Measurements from ENCODE around the gene PLXNA1. TPM values are rescaled to one million over a fixed set of nuclear protein-coding genes. Genes with fewer than 3 reads are reported as not detected.
A peak's percentile ranks its signal among the peaks of the same experiment; 100 is the strongest.

The PLXNA1 gene
- total RNA-seq, 1 donor from 2014 or later: 98.2 TPM

DNA sequence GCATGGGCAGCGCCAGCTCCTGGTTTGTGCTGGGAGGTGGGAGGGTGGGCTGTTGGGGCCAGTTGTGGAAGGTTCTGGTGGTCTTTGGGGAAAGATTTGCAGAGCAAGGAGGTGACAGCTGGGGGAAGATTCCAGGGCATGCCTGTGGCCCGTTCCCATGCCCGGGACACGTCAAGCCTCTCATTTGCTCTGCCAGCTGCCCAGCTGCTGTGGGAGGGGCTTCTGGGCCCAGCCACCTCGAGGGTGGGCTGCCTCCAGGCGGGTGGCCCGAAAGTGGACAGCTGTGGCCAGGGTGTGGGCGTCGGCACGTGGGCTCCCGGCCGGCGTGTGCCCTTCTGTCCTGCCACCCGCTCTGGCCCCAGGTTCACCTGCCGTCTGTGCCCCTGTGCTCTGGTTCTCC lies 17.2 kb downstream of the PLXNA1 start:
- H3K27me3 Mint-ChIP-seq (ENCODE audit: low read depth): no peaks in the 10 kb centered on the region
- peaks cover 46% of the 10 kb centered on the region for H3K4me1 Mint-ChIP-seq (ENCODE audit: low read depth)
- H3K9me3 Mint-ChIP-seq (ENCODE audit: low read depth): no peaks in the 10 kb centered on the region
- H3K27ac Mint-ChIP-seq (ENCODE audit: unreplicated experiment): peak overlapping the region; percentile 27
- no peak overlapping the region for H3K4me3 Mint-ChIP-seq (ENCODE audit: unreplicated experiment)
- TF ChIP-seq, protein P1, sequence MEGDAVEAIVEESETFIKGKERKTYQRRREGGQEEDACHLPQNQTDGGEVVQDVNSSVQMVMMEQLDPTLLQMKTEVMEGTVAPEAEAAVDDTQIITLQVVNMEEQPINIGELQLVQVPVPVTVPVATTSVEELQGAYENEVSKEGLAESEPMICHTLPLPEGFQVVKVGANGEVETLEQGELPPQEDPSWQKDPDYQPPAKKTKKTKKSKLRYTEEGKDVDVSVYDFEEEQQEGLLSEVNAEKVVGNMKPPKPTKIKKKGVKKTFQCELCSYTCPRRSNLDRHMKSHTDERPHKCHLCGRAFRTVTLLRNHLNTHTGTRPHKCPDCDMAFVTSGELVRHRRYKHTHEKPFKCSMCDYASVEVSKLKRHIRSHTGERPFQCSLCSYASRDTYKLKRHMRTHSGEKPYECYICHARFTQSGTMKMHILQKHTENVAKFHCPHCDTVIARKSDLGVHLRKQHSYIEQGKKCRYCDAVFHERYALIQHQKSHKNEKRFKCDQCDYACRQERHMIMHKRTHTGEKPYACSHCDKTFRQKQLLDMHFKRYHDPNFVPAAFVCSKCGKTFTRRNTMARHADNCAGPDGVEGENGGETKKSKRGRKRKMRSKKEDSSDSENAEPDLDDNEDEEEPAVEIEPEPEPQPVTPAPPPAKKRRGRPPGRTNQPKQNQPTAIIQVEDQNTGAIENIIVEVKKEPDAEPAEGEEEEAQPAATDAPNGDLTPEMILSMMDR (IDR thresholded peaks at IDR 0.05): no peak
- peaks cover 2% of the 10 kb centered on the region for H3K36me3 Mint-ChIP-seq (ENCODE audit: low read depth)
- DNase-seq (ENCODE audit: low spot score): no peak

DNA sequence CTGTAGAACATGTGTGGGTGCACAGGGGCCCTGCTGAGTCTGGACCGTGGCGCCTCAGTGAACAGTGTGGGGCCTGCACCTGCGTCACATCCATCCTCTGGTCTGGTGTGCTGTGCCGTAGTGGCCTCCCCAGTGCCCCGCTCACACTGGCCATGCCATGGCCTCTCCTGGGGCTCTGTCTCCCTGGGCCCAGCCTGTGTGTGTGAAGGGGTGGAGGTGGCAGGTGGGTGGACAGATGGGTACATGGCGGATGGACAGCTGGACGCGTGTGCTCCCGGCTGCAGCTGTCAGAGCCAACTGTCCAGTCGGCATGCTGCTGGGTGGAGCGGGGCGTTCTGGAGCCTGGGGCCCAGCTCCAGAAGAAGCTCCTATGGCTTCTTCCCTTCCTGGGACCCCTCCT lies 17.8 kb downstream of the PLXNA1 start:
- no peak for DNase-seq (ENCODE audit: low spot score)
- H3K4me1 Mint-ChIP-seq (ENCODE audit: low read depth): peaks cover 46% of the 10 kb centered on the region
- H3K27ac Mint-ChIP-seq (ENCODE audit: unreplicated experiment): peak overlapping the region; percentile 98
- H3K36me3 Mint-ChIP-seq (ENCODE audit: low read depth): peaks cover 2% of the 10 kb centered on the region
- H3K4me3 Mint-ChIP-seq (ENCODE audit: unreplicated experiment): no peak overlapping the region
- H3K9me3 Mint-ChIP-seq (ENCODE audit: low read depth): no peaks in the 10 kb centered on the region
- no peaks in the 10 kb centered on the region for H3K27me3 Mint-ChIP-seq (ENCODE audit: low read depth)
- TF ChIP-seq, protein P1 (IDR thresholded peaks at IDR 0.05): no peak

- Mint-ChIP-seq H3K36me3 (ENCODE audit: low read depth) (peaks cover 2% of the 10 kb centered on the region), H3K27me3 (ENCODE audit: low read depth) (no peaks in the 10 kb centered on the region), H3K4me3 (ENCODE audit: unreplicated experiment) (peak overlapping the region; percentile 65), H3K4me1 (ENCODE audit: low read depth) (peaks cover 43% of the 10 kb centered on the region), H3K27ac (ENCODE audit: unreplicated experiment) (peak overlapping the region; percentile 98), H3K9me3 (ENCODE audit: low read depth) (no peaks in the 10 kb centered on the region)
- no peak for DNase-seq (ENCODE audit: low spot score)
- TF ChIP-seq, protein P1 (IDR thresholded peaks at IDR 0.05): no peak
Observed at GRCh38 chr3:127001486-127002194, 18.7 kb downstream of the PLXNA1 start.

DNA sequence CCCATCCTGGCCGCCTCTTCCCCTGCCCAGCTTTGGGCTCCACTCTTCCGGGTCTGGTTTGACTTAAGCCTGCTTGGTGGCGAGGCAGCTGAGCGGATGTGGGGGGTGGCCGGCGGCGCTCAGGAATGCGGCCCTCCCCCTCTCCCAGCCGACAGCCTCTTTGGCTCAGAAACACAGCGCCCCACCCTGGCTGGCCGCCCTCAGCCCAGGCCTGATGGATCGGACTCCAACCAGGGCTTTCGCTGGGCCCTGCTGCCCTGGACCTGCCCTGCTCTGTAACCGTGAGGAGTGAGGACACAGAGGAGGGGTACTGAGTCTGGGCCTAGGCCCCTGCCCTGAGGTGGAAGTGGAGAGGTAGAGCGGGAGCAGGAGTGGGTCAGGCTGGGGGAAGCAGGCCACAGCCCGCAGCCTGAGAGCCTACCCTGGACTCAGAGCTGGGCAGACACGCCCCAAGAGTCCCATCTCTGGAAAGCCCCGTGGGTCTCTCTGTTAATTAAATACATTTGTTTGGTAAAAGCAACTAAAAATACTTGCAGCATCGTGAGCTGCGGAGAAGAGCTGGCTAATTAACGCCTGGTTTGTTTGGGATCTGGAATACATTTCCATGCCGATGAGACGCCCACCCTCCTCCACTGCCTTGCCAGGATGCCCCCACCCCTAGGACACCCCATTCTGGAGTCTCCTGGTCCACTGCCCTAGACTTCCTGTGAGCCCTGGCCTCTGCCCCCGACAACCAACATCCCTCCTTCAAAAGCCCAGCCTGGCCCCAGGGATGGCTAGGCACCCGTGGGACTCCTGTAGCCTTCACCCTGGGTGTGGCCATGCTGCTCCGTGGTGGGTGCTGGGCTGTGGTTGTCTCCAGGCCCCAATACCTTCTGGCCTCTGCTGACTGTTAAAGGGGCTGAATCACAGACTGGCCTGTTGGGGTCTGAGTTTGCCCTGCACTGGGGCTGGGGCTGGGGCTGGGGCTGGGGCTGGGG lies 19.6 kb downstream of the PLXNA1 start:
- Mint-ChIP-seq H3K4me1 (ENCODE audit: low read depth) (peaks cover 42% of the 10 kb centered on the region), H3K27me3 (ENCODE audit: low read depth) (no peaks in the 10 kb centered on the region), H3K36me3 (ENCODE audit: low read depth) (peaks cover 4% of the 10 kb centered on the region), H3K27ac (ENCODE audit: unreplicated experiment) (peak overlapping the region; percentile 98), H3K4me3 (ENCODE audit: unreplicated experiment) (peak overlapping the region; percentile 65), H3K9me3 (ENCODE audit: low read depth) (no peaks in the 10 kb centered on the region)
- no peak for DNase-seq (ENCODE audit: low spot score)
- TF ChIP-seq, protein P1 (IDR thresholded peaks at IDR 0.05): peak; percentile 88

DNA sequence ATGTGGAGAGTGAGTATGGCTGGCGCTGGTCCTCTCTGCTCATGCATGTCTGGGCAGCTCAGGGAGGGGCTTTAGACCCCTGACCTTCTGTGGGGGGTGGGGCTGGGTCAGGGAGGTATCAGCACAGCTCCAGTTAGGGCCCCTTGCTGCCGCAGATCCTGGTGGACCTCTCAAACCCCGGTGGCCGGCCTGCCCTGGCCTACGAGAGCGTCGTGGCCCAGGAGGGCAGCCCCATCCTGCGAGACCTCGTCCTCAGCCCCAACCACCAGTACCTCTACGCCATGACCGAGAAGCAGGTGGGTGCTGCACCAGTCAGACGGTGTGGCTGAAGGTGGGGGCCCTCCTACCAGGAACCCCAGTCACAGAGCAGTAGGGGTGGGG lies 20.2 kb downstream of the PLXNA1 start:
- no peaks in the 10 kb centered on the region for H3K27me3 Mint-ChIP-seq (ENCODE audit: low read depth)
- H3K4me1 Mint-ChIP-seq (ENCODE audit: low read depth): peaks cover 36% of the 10 kb centered on the region
- no peaks in the 10 kb centered on the region for H3K9me3 Mint-ChIP-seq (ENCODE audit: low read depth)
- DNase-seq (ENCODE audit: low spot score): no peak
- H3K4me3 Mint-ChIP-seq (ENCODE audit: unreplicated experiment): no peak overlapping the region
- TF ChIP-seq, protein P1 (IDR thresholded peaks at IDR 0.05): no peak
- H3K27ac Mint-ChIP-seq (ENCODE audit: unreplicated experiment): peak overlapping the region; percentile 49
- H3K36me3 Mint-ChIP-seq (ENCODE audit: low read depth): peaks cover 4% of the 10 kb centered on the region
